Endothelial cell of umbilical vein (primary cell): ENCODE data around the gene USP27X. TPM values are rescaled to one million over a fixed set of nuclear protein-coding genes. Genes with fewer than 3 reads are reported as not detected.

Source experiments
- BruUV-seq: library from RNA; stranded (reverse); fragments of 400-500 nt; replicated peaks from 2 replicates; lab custom pipeline; 2021; lab: Mats Ljungman, UMichigan
- CTCF ChIA-PET: fragments of 300-600, 350-600 bp; sonication (Branson Sonifier 250); formaldehyde crosslinking; loops from one replicate; lab custom pipeline; 2021; ENCODE audit warnings: antibody characterized with exemption, inconsistent platforms; lab: Charles Lee
- POLR2A ChIA-PET: fragments of 300-600, 350-600 bp; sonication (Branson Sonifier 250); formaldehyde crosslinking; loops from one replicate; lab custom pipeline; 2021; ENCODE audit warnings: antibody characterized with exemption, inconsistent platforms; lab: Charles Lee
- DNase-seq: peaks from one replicate; pipeline ENCODE4 v3.0.0-alpha.2; 2011; ENCODE audit warnings: low read depth, low spot score
- FAIRE-seq: peaks from 2 replicates; lab custom pipeline; 2011; peaks lifted over from hg19 to GRCh38; lab: Jason Lieb, UNC
- H2AFZ ChIP-seq: 2 replicates; pipeline ENCODE4 v1.6.0; 2012; ENCODE audit warnings: low read depth, low read length, control low read depth, inconsistent platforms
- H3K27ac ChIP-seq: 2 replicates; pipeline ENCODE4 v1.5.1; 2011; ENCODE audit warnings: low read depth, mild to moderate bottlenecking, control low read depth, low read length, moderate library complexity; ENCODE audit not compliant: insufficient read depth
- H3K27me3 ChIP-seq, 2 experiments: 2 replicates each; pipeline versions ENCODE4 v1.6.0 to v1.6.1; 2011; ENCODE audit warnings: low read length in 2 of 2, mixed read lengths in 1 of 2; ENCODE audit not compliant: control insufficient read depth in 2 of 2, insufficient read depth in 2 of 2
- H3K36me3 ChIP-seq, 2 experiments: 2 replicates in 1 of 2; 3 replicates in 1 of 2; pipeline ENCODE4 v1.5.1; 2011; ENCODE audit warnings: low read length in 2 of 2, mild to moderate bottlenecking in 1 of 2, moderate library complexity in 1 of 2; ENCODE audit not compliant: control insufficient read depth in 2 of 2, insufficient read depth in 2 of 2; ENCODE audit errors: extremely low read depth in 1 of 2
- H3K4me1 ChIP-seq: 3 replicates; pipeline ENCODE4 v1.5.1; 2011; ENCODE audit warnings: mild to moderate bottlenecking, low read length; ENCODE audit not compliant: control insufficient read depth, insufficient read depth; ENCODE audit errors: extremely low read depth
- H3K4me2 ChIP-seq: 2 replicates; pipeline ENCODE4 v1.6.1; 2011; ENCODE audit warnings: low read length, control low read depth, mixed read lengths; ENCODE audit not compliant: insufficient read depth
- H3K4me3 ChIP-seq, 3 experiments: fragments of 200-600 bp in 1 of 3; sonication (generic), shearing (Covaris generic) in 1 of 3; replicated peaks in 1 of 3; 2 replicates each; pipeline ENCODE4 v1.5.1; 2011 to 2016; ENCODE audit warnings: control low read depth in 3 of 3, low read length in 3 of 3, mild to moderate bottlenecking in 2 of 3, inconsistent platforms in 1 of 3, low read depth in 1 of 3, moderate library complexity in 1 of 3; ENCODE audit not compliant: insufficient read depth in 1 of 3
- H3K79me2 ChIP-seq: 2 replicates; pipeline ENCODE4 v1.6.0; 2012; ENCODE audit warnings: low read length, inconsistent platforms; ENCODE audit not compliant: control insufficient read depth, insufficient read depth
- H3K9ac ChIP-seq: replicated peaks from 2 replicates; pipeline ENCODE3; 2011; ENCODE audit warnings: low read length, control low read depth; ENCODE audit not compliant: insufficient read depth; ENCODE audit errors: extremely low read depth
- H3K9me1 ChIP-seq: replicated peaks from 3 replicates; pipeline ENCODE4 v1.6.0; 2011; ENCODE audit warnings: mild to moderate bottlenecking, low read length; ENCODE audit not compliant: control insufficient read depth, insufficient read depth; ENCODE audit errors: extremely low read depth
- H3K9me3 ChIP-seq: replicated peaks from 2 replicates; pipeline ENCODE4 v1.5.1; 2012; ENCODE audit warnings: low read length, inconsistent platforms; ENCODE audit not compliant: control insufficient read depth, insufficient read depth
- H4K20me1 ChIP-seq: replicated peaks from 2 replicates; pipeline ENCODE3; 2011; ENCODE audit warnings: mild to moderate bottlenecking, low read length; ENCODE audit not compliant: control insufficient read depth, insufficient read depth; ENCODE audit errors: extremely low read depth
- EZH2 ChIP-seq: IDR thresholded peaks from 2 replicates; pipeline ENCODE4 v1.6.1; 2012; ENCODE audit warnings: borderline replicate concordance, low read depth, mild to moderate bottlenecking, moderate library complexity, low read length, inconsistent platforms; ENCODE audit not compliant: severe bottlenecking
- FOS ChIP-seq: IDR thresholded peaks from 2 replicates; pipeline ENCODE4 v1.6.1; 2011; ENCODE audit warnings: mild to moderate bottlenecking, low read length, moderate library complexity, borderline replicate concordance; ENCODE audit not compliant: insufficient read depth
- GATA2 ChIP-seq: IDR thresholded peaks from 2 replicates; pipeline ENCODE4 v1.7.0; 2011; ENCODE audit warnings: low read depth, mild to moderate bottlenecking, moderate library complexity, mixed read lengths, low read length; ENCODE audit not compliant: insufficient read length, insufficient read depth
- JUN ChIP-seq: IDR thresholded peaks from 2 replicates; pipeline ENCODE4 v1.6.1; 2011; ENCODE audit warnings: borderline replicate concordance, low read depth; ENCODE audit not compliant: insufficient read length, insufficient read depth
- MYC ChIP-seq: IDR thresholded peaks from one replicate; pipeline ENCODE4 v1.6.1; 2011; ENCODE audit warnings: mild to moderate bottlenecking, low read depth, low read length
- POLR2A ChIP-seq: IDR thresholded peaks from 2 replicates; pipeline ENCODE4 v1.6.1; 2012; ENCODE audit warnings: low read depth, mild to moderate bottlenecking, control low read depth, low read length
- POLR2AphosphoS5 ChIP-seq: IDR thresholded peaks from 2 replicates; pipeline ENCODE4 v1.6.1; 2012; ENCODE audit warnings: low read depth, mild to moderate bottlenecking, control low read depth, low read length, moderate library complexity; ENCODE audit not compliant: insufficient read depth
- dilution Hi-C: fragments of 300-500 bp; cut with MboI; formaldehyde crosslinking; loops from one replicate; pipeline ENCODE4 v1.15.0; 2019; ENCODE audit warnings: low sequenced_read_pairs; ENCODE audit not compliant: extremely low pct_ligation_motif_present
- intact Hi-C: fragments of 100-400 bp; cut with micrococcal nuclease; formaldehyde crosslinking; loops from one replicate; pipeline ENCODE4 v1.10.0; 2022
- polyA plus RNA-seq, 4 experiments: library from polyadenylated mRNA; depleted of rRNA in 3 of 4; stranded (reverse) in 3 of 4; unstranded in 1 of 4; fragments of >200 nt; gene quantifications; 2 replicates each; pipeline versions ENCODE4 v1.2.1 to v1.2.3, GENCODE V29; 2011 to 2012; ENCODE audit warnings: missing spikeins in 1 of 4
- total RNA-seq: library from RNA; stranded (reverse); gene quantifications from 2 replicates; pipeline ENCODE4 v1.2.3, GENCODE V29; 2021
- TF ChIP-seq, protein P1 (sequence below): IDR thresholded peaks from 2 replicates; pipeline ENCODE4 v1.6.1; 2011; ENCODE audit not compliant: insufficient read depth, insufficient read length
- TF ChIP-seq, protein P2 (sequence below), 2 donors: IDR thresholded peaks; 1 replicate in 1 of 2; 2 replicates in 1 of 2; pipeline ENCODE4 v1.5.1; 2011; ENCODE audit warnings: low read length in 2 of 2, mild to moderate bottlenecking in 2 of 2, moderate library complexity in 2 of 2, control low read depth in 1 of 2, inconsistent platforms in 1 of 2, low read depth in 1 of 2; ENCODE audit not compliant: insufficient read depth in 1 of 2; ENCODE audit errors: extremely low read depth in 1 of 2

USP27X gene
- total and polyA plus RNA-seq, 2 donors (not counting 3 experiments of a cell fraction or from before 2014, with no cell fraction given): 2.2 to 2.3 TPM

DNA sequence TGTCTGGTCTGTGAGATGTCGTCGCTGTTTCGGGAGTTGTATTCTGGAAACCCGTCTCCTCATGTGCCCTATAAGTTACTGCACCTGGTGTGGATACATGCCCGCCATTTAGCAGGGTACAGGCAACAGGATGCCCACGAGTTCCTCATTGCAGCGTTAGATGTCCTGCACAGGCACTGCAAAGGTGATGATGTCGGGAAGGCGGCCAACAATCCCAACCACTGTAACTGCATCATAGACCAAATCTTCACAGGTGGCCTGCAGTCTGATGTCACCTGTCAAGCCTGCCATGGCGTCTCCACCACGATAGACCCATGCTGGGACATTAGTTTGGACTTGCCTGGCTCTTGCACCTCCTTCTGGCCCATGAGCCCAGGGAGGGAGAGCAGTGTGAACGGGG is 1.4 kb downstream of the USP27X start:
- Histone ChIP-seq H3K79me2 (no peaks in the 10 kb centered on the region), H2AFZ (no peak overlapping the region), H4K20me1 (no peaks in the 10 kb centered on the region), H3K4me3 (no peak overlapping the region), H3K4me2 (no peak overlapping the region), H3K27me3 (no peaks in the 10 kb centered on the region), H3K27ac (no peak overlapping the region), H3K4me1 (peaks cover 5% of the 10 kb centered on the region), H3K9me1 (no peaks in the 10 kb centered on the region), H3K9me3 (no peaks in the 10 kb centered on the region), H3K36me3 (no peaks in the 10 kb centered on the region), H3K9ac (no peak overlapping the region)
- TF ChIP-seq EZH2: no peak
- no peak for TF ChIP-seq POLR2A
- TF ChIP-seq GATA2: no peak
- TF ChIP-seq, protein P1, sequence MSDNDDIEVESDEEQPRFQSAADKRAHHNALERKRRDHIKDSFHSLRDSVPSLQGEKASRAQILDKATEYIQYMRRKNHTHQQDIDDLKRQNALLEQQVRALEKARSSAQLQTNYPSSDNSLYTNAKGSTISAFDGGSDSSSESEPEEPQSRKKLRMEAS: no peak
- no peak for TF ChIP-seq FOS
- no peak for TF ChIP-seq JUN
- TF ChIP-seq, protein P2, sequence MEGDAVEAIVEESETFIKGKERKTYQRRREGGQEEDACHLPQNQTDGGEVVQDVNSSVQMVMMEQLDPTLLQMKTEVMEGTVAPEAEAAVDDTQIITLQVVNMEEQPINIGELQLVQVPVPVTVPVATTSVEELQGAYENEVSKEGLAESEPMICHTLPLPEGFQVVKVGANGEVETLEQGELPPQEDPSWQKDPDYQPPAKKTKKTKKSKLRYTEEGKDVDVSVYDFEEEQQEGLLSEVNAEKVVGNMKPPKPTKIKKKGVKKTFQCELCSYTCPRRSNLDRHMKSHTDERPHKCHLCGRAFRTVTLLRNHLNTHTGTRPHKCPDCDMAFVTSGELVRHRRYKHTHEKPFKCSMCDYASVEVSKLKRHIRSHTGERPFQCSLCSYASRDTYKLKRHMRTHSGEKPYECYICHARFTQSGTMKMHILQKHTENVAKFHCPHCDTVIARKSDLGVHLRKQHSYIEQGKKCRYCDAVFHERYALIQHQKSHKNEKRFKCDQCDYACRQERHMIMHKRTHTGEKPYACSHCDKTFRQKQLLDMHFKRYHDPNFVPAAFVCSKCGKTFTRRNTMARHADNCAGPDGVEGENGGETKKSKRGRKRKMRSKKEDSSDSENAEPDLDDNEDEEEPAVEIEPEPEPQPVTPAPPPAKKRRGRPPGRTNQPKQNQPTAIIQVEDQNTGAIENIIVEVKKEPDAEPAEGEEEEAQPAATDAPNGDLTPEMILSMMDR (IDR thresholded peaks at IDR 0.05; ENCODE audit: extremely low read depth in 1 of 2, insufficient read depth in 1 of 2, low read depth in 1 of 2, low read length in 2 of 2): no peak
- TF ChIP-seq MYC: no peak
- TF ChIP-seq POLR2AphosphoS5: no peak
- ChIA-PET CTCF (no interaction called here), POLR2A (no interaction called here)
- no TSS peak for BruUV-seq
- FAIRE-seq (no peak), DNase-seq (no peak)
- dilution Hi-C loops (no loop called here), intact Hi-C loops (loop anchor here (5.0 kb wide), 1 partner anchor 702 kb away; no protein-coding TSS in a partner anchor)
